ENCODE data around the gene TMEM60.
A peak's percentile ranks its signal among the peaks of the same experiment; 100 is the strongest.
"Not testable (repeated sequence)": the region's sequence is repeated elsewhere in the genome, so short reads cannot be mapped to it uniquely, and the experiment has no call there.

Gene TMEM60, protein sequence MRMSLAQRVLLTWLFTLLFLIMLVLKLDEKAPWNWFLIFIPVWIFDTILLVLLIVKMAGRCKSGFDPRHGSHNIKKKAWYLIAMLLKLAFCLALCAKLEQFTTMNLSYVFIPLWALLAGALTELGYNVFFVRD

DNA sequence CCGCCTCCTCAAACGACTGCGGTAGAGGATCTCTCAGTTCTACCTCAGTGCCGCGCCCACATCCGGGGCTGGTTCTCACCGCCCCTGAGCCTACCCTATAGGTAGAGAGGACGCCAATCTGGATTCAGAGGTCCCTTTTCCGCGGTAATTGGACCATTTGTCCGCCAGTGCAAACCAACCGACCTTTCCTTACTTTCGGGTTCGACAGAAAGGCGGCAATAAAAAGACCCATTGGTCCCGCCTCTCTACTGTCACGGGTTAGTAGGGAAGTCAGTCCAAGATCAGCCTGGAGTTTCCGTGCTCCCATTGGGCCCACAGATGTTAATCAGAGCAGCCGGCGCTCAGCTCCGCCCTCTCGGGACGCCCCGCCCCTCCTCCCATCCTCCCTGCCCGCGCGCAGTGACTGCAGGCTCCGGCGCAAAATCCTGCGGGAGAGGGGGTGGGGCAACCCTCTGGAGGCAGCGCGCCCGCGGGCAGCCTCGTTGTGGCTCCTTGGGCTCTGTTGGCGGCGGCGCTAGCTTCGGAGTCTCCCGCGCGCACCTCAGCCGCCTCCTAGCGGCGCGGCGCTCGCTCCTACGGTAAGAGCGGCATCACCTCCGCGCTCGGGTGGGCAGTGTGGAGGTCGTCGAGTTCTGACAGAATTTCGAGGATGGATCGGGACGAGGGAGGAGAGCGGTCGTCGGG, at the start of gene TMEM60, which contains the start of gene PHTF2:
TSS of gene TMEM60 (minus strand) at position 41 of the 684 bp plus-strand sequence. CDS start 4,061 bp downstream, outside the sequence.
TSS of gene PHTF2 (plus strand) at position 380 of the 684 bp plus-strand sequence.
- peak; percentile 89 for DNase-seq (ENCODE audit: insufficient read length, low spot score)
- no peak for FAIRE-seq

DNA sequence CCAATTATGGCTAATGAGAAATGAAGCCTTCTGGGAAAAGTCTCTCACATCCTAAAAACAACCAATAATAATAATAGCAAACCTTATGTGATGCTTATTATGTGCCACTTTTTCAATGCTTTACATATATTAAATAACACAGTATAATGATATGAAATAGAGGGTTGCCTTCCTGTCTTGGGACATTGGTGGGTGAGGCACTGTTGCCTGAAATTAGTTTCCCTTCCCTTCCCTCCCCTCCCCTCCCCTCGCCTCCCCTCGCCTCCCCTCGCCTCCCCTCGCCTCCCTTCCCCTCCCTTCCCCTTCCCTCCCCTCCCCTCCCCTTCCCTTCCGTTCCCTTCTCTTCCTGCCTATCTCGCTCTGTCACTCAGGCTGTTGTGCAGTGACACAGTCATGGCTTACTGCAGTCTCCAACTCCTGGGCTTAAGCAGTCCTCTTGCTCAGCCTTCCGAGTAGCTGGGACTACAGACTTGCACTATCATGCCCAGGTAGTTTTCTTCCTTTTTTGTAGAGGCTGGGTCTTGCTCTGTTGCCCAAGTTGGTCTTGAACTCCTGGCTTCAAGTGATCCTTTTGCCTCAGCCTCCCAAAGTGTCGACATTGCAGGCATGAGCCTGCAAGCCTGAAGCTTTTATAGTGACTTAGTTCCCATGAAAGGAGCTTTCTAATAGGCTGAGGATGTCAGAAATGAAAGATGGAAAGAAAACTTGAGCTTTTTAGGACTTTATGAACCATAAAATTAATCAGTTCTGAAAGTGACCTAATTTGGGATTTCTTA, 48.3 kb upstream of the TMEM60 start:
- no peak for DNase-seq (ENCODE audit: insufficient read length, low spot score)
- FAIRE-seq, result no peak

DNA sequence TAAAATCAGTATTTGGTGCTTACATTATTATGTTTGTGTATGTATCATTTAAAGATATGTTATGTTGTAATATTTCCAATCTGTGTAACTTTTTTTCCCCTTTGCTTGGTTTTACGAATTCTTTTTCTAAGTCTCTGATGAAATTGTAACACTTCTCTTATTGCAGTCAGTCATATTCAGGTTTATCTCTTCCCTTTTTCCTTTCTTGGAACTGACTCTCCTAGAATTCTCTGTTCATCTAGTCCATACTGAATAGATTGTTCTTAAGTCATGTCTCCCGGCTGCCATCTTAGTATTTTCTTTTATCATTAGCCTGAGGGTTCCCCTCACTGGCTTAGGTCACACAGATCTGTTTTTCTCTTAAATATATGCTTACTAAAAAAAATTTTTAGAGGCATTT, 45.0 kb upstream of the TMEM60 start:
- DNase-seq (ENCODE audit: insufficient read length, low spot score) (no peak), FAIRE-seq (no peak)

DNA sequence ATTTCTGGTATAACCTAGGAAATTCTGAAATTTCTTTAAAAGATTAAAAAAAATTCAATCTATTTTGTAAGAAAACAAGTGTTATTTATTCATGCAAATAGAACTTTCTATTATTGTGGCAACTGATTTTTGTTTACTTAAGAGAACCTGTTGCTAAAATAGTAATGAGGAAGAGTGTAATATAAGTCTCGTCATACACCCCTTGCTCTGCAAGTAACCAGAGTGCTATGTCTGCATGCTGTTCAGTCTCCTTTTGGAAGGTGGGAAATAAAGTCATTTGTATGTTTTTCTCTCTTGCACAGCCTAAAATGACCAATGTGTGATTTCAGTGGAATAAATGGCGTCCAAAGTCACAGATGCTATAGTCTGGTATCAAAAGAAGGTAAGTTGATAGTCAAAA, 41.7 kb upstream of the TMEM60 start:
- FAIRE-seq (no peak), DNase-seq (ENCODE audit: insufficient read length, low spot score) (no peak)

DNA sequence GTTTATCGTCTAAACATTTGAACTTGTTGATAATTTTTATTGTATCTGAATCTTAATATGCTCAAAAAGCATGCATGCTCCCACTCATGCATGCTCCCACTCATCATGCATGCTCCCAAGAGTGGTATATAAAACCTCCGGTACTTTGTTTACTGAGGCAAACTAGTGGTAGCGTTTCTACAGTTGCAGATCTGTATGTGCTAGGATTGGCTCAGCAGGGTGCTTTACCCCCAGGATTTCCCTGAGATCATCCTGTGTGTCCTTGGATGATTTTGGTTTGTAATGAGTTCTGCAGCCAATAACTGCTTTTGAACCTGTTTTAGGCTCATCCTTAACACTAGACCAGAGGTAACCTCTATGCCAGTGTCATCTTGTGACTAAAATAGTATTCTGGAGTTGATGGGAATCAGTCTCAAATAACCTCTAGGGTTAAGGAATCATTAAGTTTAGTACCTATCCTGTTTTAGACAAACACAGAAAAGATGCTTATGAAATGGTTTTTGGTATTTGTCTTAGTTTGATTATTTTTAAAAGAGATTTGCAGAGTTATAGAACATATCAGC, 40.8 kb upstream of the TMEM60 start:
- FAIRE-seq, result no peak
- no peak for DNase-seq (ENCODE audit: insufficient read length, low spot score)

DNA sequence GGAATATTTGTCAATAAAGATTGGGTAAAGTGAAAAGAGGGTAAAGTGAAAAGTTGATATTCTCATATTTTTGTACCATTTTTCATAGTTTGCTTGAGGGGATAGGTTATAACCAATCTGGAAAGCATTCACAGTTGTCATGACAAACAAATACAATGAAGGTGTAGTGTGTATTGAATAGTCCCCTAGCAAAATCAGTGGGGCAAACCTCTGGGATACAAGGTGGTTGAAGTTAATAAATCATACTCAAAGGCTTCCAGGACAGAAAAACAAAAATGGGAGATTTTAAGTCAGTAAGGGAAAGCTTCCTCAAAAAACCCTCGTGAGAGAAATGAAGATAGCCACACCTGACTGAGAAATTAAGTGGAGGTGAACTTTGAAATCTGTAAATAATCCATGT, 39.7 kb upstream of the TMEM60 start:
- FAIRE-seq, result no peak
- DNase-seq (ENCODE audit: insufficient read length, low spot score), result no peak

DNA sequence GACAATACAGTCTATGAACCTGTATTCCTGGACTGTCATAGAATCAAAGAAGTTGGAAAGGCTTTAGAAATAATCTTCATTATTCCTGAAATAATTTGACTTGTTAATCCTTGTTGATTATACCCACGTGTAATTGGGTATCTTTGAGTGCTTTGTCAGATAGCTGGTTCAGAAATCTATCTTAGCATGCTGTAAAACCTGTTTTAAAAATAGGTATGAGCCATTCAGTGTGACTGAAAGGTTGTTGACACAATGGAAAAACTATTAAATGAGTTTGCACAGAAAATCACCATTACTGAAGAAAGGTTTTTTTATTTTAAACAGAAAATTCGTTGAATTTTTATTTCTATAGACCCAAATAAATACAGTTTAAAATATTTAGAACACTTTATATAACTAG, 39.0 kb upstream of the TMEM60 start:
- no peak for FAIRE-seq
- no peak for DNase-seq (ENCODE audit: insufficient read length, low spot score)

DNA sequence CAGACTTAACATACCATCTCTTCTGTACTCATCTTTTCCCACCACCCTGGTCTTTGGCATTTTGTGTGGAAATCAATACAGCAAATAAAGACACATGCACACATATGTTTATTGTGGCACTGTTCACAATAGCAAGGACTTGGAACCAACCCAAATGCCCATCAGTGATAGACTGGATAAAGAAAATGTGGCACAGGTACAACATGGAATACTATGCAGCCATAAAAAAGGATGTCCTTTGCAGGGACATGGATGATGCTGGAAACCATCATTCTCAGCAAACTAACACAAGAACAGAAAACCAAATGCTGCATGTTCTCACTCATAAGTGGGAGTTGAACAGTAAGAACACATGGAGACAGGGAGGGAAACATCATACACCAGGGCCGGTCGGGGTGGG, 38.2 kb upstream of the TMEM60 start:
- FAIRE-seq; DNase-seq (ENCODE audit: insufficient read length, low spot score): not testable (repeated sequence)

DNA sequence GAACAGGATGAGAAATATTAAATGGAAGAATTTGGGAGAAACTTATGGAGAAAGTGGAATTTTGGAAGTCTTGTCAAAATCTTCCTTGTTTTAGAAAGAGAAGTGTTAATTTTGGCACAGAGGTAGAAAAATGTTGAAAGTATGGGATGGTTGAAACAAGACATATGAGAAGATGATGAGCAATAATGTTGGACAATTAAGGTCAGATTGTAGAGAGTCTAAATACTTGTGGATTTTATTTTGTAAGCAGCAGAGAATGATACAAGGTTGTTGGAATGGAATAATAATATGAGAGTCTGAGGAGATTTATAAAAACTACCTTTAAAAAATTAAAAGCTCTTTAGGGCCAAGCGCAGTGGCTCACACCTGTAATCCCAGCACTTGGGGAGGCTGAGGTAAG, 34.9 kb upstream of the TMEM60 start:
- no peak for FAIRE-seq

DNA sequence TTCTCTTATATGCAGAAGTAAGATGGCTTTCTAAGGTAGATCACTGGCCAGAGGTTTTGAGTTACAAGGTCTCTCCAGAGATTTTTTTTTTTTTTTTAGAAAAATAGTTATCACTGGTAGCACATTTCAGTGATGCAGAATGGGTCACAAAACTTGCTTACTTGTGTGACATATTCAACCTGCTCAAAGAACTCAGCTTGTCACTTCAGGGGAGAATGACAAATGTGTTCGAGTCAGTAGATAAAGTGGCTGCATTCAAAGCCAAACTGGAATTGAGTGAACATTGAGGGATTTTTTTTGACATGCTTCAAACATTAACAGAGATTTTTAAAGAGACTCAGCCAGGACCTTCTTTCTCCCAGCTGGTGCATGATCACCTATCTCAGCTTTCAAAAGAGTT, 33.7 kb upstream of the TMEM60 start:
- FAIRE-seq, result no peak

More for the DNA sequence above, 34.9 kb upstream of the TMEM60 start:
- no peak for DNase-seq (ENCODE audit: insufficient read length, low spot score)

DNA sequence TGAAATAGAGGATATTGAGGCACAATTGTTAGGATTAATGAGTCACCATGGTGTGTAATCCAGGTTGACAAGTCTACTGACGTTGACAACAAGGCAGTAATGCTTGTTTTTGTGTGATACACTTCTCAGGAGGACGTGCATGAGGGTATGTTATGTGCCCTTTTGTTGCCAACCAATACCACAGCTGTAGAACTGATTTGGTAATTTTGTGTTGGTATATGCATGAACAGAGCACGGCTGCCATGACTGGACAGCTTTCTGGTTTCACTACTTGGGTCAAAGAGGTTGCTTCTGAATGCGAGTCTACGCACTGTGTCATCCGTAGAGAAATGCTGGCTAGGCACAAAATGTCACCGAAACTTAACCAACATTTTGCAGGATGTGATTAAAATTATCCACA, 33.2 kb upstream of the TMEM60 start:
- no peak for DNase-seq (ENCODE audit: insufficient read length, low spot score)
- no peak for FAIRE-seq

More for the DNA sequence above, 33.7 kb upstream of the TMEM60 start:
- no peak for DNase-seq (ENCODE audit: insufficient read length, low spot score)

DNA sequence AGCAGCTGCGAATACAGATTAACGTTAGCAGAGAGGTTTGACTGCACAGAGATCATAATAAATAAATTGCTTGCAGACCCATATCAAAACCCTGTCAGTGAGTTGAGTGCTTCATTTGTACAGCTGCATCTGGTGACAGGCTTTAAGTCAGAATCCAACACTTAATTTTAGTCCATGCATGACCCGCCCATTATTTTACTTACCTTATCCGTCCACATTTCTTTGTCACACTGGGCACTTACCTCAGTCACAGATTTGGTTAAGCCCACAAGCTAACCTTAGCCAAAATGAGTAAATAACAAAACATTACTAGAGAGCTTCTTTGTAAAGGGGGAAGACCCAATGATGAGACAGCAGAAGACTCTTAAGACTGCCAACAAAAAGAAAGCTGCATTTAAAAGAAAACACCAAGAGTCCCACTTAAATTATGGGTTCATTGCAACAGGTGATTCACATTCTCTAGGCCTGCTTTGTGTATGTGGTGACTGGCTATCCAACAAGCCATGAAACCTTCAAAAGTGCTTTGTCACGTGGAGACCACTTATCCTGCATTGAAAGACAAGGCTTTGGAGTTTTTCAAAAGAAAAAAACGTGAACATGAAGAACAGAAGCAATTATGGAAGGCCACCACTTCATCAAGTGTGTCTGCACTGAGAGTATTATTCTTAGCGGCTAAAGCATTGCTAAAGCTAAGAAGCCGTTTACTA, 32.6 kb upstream of the TMEM60 start:
- no peak for DNase-seq (ENCODE audit: insufficient read length, low spot score)
- FAIRE-seq, result no peak

DNA sequence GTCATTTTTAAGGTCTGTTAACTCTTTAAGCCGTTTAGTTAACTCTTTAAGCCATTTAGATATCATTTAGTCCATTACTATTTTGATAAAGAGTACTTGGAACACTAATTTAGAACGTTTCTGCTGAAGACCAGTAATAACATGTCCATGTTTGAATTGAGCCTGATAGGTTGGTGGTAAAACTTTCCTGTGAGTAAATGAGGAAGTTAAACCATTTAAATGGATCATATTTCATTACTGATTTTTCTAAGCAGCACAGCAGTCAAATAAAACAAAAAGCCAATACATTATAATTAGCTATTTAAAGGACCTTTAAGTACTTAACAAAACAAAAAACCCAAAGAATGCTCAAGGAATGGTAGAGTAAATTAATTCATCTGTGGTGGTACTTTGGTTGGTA, 29.8 kb upstream of the TMEM60 start:
- DNase-seq (ENCODE audit: insufficient read length, low spot score) (no peak), FAIRE-seq (no peak)

DNA sequence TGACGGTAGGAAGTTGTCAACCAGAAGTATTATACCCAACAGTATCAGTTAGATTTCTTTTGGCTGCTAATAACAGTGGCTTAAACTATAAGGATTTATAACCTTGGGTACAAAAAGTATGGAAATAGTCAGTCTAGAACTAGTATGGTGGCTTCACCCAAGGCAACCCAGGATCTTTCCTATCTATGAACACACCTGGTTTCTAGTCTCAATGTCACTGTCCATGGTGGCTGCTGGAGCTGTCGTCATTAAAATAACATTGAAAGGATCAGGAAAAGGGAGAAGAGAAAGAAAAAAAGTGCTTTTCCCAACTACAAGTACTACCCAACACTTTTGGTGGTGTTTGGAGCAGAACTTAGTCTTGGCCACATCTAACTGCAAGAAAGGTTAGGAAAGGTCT, 28.1 kb upstream of the TMEM60 start:
- FAIRE-seq (no peak), DNase-seq (ENCODE audit: insufficient read length, low spot score) (no peak)

DNA sequence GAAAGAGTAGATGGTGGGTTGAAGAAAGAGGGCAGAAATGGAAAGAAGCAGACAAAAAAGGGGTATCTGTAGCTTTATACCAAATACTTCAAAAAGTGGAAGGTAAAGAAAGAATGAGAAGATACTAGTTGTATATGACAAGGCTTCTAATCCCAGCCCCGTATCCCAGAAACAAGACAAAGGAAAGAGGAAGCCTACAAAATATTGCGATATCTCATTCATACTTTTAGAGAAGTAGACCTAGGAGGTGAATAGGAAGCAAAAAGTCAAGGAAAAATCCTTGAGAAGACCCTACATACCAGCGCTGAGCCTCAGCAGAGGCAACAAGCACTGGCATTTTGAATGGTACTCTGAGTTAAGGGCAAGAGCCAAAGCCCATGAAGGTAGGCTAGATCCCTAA, 26.9 kb upstream of the TMEM60 start:
- FAIRE-seq, result no peak
- no peak for DNase-seq (ENCODE audit: insufficient read length, low spot score)

DNA sequence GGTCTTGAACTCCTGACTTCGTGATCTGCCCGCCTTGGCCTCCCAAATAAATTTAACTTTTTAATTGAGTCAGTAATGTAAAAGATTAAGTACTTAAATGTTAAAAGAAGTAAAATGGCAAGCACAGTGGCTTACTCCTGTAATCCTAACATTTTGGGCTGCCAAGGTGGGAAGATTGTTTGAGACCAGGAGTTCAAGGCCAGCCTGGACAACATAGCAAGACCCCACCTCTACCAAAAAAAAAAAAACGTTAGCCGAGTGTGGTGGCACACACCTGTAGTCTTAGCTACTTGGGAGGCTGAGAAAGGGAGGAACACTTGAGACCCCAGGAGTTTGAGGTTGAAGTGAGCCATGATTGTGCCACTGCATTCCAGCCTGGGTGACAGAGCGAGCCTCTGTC, 26.4 kb upstream of the TMEM60 start:
- FAIRE-seq (no peak), DNase-seq (ENCODE audit: insufficient read length, low spot score) (no peak)

DNA sequence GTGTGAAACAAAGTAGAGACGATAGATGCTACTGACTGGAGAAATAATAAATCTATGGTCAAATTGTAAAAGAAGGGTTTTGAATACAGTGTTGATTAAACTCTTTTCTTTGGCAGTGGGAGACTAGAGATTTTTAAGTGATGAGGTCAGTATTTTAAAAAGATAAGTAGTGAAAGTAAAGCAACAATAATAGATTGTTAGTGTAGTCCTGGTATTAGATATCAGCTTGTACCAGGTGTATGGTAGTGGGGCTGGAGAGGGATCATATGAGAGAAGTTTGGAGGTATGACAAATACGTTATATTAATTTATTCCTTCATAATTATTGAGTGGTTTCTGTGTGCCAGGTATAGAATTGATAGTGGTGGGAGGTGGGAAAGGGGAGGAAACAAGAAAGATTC, 25.6 kb upstream of the TMEM60 start:
- no peak for FAIRE-seq
- DNase-seq (ENCODE audit: insufficient read length, low spot score), result no peak

DNA sequence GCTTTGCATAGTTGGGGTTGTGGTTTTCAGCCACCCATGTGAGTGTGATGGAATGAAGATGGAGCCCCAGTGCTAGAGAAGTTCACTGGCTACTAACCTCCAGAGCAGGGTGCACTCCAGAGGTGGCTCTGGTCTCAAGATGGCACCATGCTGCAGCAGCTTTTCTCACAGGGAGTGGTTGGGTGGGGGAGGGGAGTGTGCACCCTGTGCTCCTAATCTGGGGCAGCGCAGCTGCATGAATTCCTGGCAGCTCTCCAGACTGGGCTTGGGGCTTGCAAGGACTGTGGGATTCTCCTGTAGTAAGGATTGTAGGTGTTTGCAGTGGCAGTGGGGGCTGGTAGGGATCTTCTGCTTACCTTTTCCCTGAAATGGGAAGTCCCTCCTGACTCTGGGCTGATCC, 24.0 kb upstream of the TMEM60 start:
- DNase-seq (ENCODE audit: insufficient read length, low spot score) (no peak), FAIRE-seq (no peak)

DNA sequence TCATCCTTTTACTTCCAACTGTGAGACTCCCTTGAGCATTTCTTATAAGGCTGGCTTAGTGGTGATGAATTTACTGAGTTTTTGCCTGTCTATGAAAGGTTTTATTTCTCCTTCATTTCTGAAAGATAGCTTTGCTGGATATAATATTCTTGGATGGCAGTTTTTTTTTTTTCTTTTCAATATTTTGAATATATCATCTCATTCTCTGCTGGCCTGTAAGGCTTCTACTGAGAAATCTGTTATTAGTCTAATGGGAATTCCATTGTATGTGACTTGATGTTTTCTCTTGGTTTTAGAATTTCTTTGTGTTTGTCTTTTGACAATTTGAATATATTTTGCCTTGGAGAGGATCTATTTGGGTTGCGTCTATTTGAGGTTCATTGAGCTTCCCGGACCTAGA, 22.7 kb upstream of the TMEM60 start:
- DNase-seq (ENCODE audit: insufficient read length, low spot score), result no peak
- no peak for FAIRE-seq

DNA sequence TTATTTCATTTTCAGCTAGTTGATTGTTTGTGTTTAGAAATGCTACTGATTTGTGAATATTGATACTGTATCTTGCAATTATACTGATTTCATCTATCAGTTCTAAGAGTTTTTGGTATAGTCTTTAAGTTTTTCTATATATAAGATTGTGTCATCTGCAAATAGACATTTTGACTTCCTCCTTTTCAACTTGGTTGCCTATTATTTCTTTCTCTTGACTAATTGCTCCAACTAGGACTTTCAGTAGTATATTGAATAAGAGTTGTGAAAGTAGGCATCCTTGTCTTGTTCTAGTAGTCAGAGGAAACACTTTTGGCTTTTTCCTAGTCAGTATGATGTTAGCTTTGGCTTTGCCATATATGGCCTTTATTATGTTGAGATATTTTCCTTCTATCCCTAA, 20.8 kb upstream of the TMEM60 start:
- FAIRE-seq, result no peak
- DNase-seq (ENCODE audit: insufficient read length, low spot score), result no peak

DNA sequence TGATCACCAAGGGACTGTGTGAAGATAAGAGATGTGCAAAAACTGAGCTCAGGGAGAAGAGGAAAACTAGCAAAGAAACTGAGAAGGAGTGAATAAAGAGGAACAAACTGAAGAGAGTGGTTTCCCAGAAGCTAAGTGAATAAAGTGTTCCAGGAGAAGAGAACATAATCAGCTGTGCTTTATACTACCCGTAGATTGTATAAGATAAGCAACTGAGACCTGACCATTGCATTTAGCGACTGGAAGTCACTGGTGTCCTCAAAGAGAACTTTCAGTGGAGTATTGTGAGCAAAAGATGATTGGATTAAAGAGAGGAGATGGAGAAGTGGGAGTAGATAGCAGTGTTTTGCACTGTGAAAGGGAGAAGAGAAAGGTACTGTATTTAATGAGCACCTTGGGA, 14.9 kb upstream of the TMEM60 start:
- DNase-seq (ENCODE audit: insufficient read length, low spot score), result no peak
- no peak for FAIRE-seq

All from HTR-8/SVneo (cell line).